ENCODE results near the gene UCHL1.

The UCHL1 gene

GRCh38 chr4:41213625-41214135, 43.0 kb upstream of the UCHL1 start:
- H3K4me1 ChIP-seq (ENCODE audit: control insufficient read depth, low read length): peaks cover 38% of the 10 kb centered on the region
- TF ChIP-seq EZH2phosphoT487 (IDR thresholded peaks at IDR 0.05; ENCODE audit: borderline replicate concordance, low read length) (no peak), CTCF (IDR thresholded peaks at IDR 0.05; ENCODE audit: low read depth, low read length, poor library complexity, severe bottlenecking) (no peak)
- peak overlapping the region; percentile 45 for H3K27ac ChIP-seq (ENCODE audit: low read depth, low read length)

GRCh38 chr4:41214136-41214824, 42.4 kb upstream of the UCHL1 start, which contains the start of gene APBB2:
TSS of gene APBB2 (minus strand) at chr4:41214542. CDS start at chr4:41033254, 181,288 bp downstream.
- H3K9me3 ChIP-seq (ENCODE audit: control insufficient read depth, insufficient read depth, low read length): no peaks in the 10 kb centered on the region
- H3K79me2 ChIP-seq (ENCODE audit: control insufficient read depth, low read length): peaks cover 59% of the 10 kb centered on the region
- peak within 1 kb of the TSS; percentile 81 for H3K4me3 ChIP-seq (ENCODE audit: low read length)
- peak within 1 kb of the TSS; percentile 45 for H3K27ac ChIP-seq (ENCODE audit: low read depth, low read length)
- H3K27me3 ChIP-seq (ENCODE audit: control insufficient read depth, low read length): no peaks in the 10 kb centered on the region
- TF ChIP-seq CTCF (IDR thresholded peaks at IDR 0.05; ENCODE audit: low read depth, low read length, poor library complexity, severe bottlenecking) (peak; percentile 77), EZH2phosphoT487 (IDR thresholded peaks at IDR 0.05; ENCODE audit: borderline replicate concordance, low read length) (no peak)
- peaks cover 38% of the 10 kb centered on the region for H3K4me1 ChIP-seq (ENCODE audit: control insufficient read depth, low read length)
- peaks cover 5% of the 10 kb centered on the region; the same call in 1 of the 2 replicates for H3F3A ChIP-seq (ENCODE audit: control insufficient read depth, insufficient read depth)
- peaks cover 4% of the 10 kb centered on the region; the same call in 1 of the 2 replicates for H3K36me3 ChIP-seq (ENCODE audit: control insufficient read depth, low read length)
- H4K20me1 ChIP-seq (ENCODE audit: control insufficient read depth, insufficient read depth, low read depth, low read length): no peaks in the 10 kb centered on the region
- peak within 1 kb of the TSS; percentile 83 for H3K4me2 ChIP-seq (ENCODE audit: low read length)
- H3K9me2 ChIP-seq (replicated peaks; ENCODE audit: control insufficient read depth, low read length): no peaks in the 10 kb centered on the region

More at GRCh38 chr4:41213625-41214135, 43.0 kb upstream of the UCHL1 start:
- Histone ChIP-seq H3K9me2 (replicated peaks; ENCODE audit: control insufficient read depth, low read length) (no peaks in the 10 kb centered on the region), H3K9me3 (ENCODE audit: control insufficient read depth, insufficient read depth, low read length) (no peaks in the 10 kb centered on the region), H4K20me1 (ENCODE audit: control insufficient read depth, insufficient read depth, low read depth, low read length) (no peaks in the 10 kb centered on the region), H3K79me2 (ENCODE audit: control insufficient read depth, low read length) (peaks cover 65% of the 10 kb centered on the region), H3K4me2 (ENCODE audit: low read length) (peak overlapping the region; percentile 83), H3K27me3 (ENCODE audit: control insufficient read depth, low read length) (no peaks in the 10 kb centered on the region), H3K36me3 (ENCODE audit: control insufficient read depth, low read length) (peaks cover 4% of the 10 kb centered on the region; the same call in 1 of the 2 replicates), H3K4me3 (ENCODE audit: low read length) (peak overlapping the region; percentile 81), H3F3A (ENCODE audit: control insufficient read depth, insufficient read depth) (peaks cover 5% of the 10 kb centered on the region; the same call in 1 of the 2 replicates)

- Histone ChIP-seq H3K9me2 (replicated peaks; ENCODE audit: control insufficient read depth, low read length) (no peaks in the 10 kb centered on the region), H4K20me1 (ENCODE audit: control insufficient read depth, insufficient read depth, low read depth, low read length) (no peaks in the 10 kb centered on the region), H3K27me3 (ENCODE audit: control insufficient read depth, low read length) (no peaks in the 10 kb centered on the region), H3K4me2 (ENCODE audit: low read length) (peak overlapping the region; percentile 83), H3K79me2 (ENCODE audit: control insufficient read depth, low read length) (peaks cover 54% of the 10 kb centered on the region), H3K4me3 (ENCODE audit: low read length) (peak overlapping the region; percentile 81), H3K36me3 (ENCODE audit: control insufficient read depth, low read length) (peaks cover 4% of the 10 kb centered on the region; the same call in 1 of the 2 replicates), H3K4me1 (ENCODE audit: control insufficient read depth, low read length) (peaks cover 38% of the 10 kb centered on the region), H3K9me3 (ENCODE audit: control insufficient read depth, insufficient read depth, low read length) (no peaks in the 10 kb centered on the region), H3K27ac (ENCODE audit: low read depth, low read length) (peak overlapping the region; percentile 11), H3F3A (ENCODE audit: control insufficient read depth, insufficient read depth) (peaks cover 5% of the 10 kb centered on the region; the same call in 1 of the 2 replicates)
- TF ChIP-seq EZH2phosphoT487 (IDR thresholded peaks at IDR 0.05; ENCODE audit: borderline replicate concordance, low read length): no peak
- TF ChIP-seq CTCF (IDR thresholded peaks at IDR 0.05; ENCODE audit: low read depth, low read length, poor library complexity, severe bottlenecking): no peak
Measured at GRCh38 chr4:41214825-41215146, 41.9 kb upstream of the UCHL1 start.
